ENCODE data around the gene INSC.

Gene INSC

GRCh38 chr11:15202626-15203025 lies 87.9 kb downstream of the INSC start:
- CTCF ChIA-PET = interaction anchor here (1.2 to 2.0 kb wide), 2 partner anchors 97 to 102 kb away, joined by 3 to 9 read pairs; no protein-coding TSS in a partner anchor
- Histone ChIP-seq H3K36me3 (ENCODE audit: control insufficient read depth in 2 of 2, insufficient read depth in 1 of 2, low read length in 2 of 2) (no peaks in the 10 kb centered on the region), H3K9me3 (ENCODE audit: control insufficient read depth, insufficient read depth, low read depth, low read length) (no peaks in the 10 kb centered on the region), H3K4me1 (ENCODE audit: control insufficient read depth, insufficient read depth, low read length) (no peaks in the 10 kb centered on the region), H3K27ac (ENCODE audit: extremely low read depth, low read depth, low read length) (no peak overlapping the region), H3K4me3 (ENCODE audit: low read depth, low read length) (no peak overlapping the region)
- TF ChIP-seq PRDM2 (tag by site-specific recombination; IDR thresholded peaks at IDR 0.05; ENCODE audit: borderline replicate concordance) (no peak), ZNF610 (tag by site-specific recombination; IDR thresholded peaks at IDR 0.05; ENCODE audit: borderline replicate concordance) (no peak), ZBTB48 (tag by site-specific recombination; IDR thresholded peaks at IDR 0.05) (no peak), ZNF621 (tag by site-specific recombination; IDR thresholded peaks at IDR 0.05) (no peak)
- POLR2A ChIA-PET = no interaction called here

GRCh38 chr11:15204711-15205110 lies 90.0 kb downstream of the INSC start:
- Histone ChIP-seq H3K4me3 (ENCODE audit: low read depth, low read length) (no peak overlapping the region), H3K27ac (ENCODE audit: extremely low read depth, low read depth, low read length) (no peak overlapping the region), H3K4me1 (ENCODE audit: control insufficient read depth, insufficient read depth, low read length) (no peaks in the 10 kb centered on the region), H3K9me3 (ENCODE audit: control insufficient read depth, insufficient read depth, low read depth, low read length) (no peaks in the 10 kb centered on the region), H3K36me3 (ENCODE audit: control insufficient read depth in 2 of 2, insufficient read depth in 1 of 2, low read length in 2 of 2) (no peaks in the 10 kb centered on the region)
- POLR2A ChIA-PET = no interaction called here
- TF ChIP-seq ZSCAN5A (tag by site-specific recombination; IDR thresholded peaks at IDR 0.05) (no peak), ZNF704 (tag by site-specific recombination; IDR thresholded peaks at IDR 0.05) (no peak)
- CTCF ChIA-PET = interaction anchor here (1.1 to 4.0 kb wide), 3 partner anchors 101 to 104 kb away, joined by 4 to 46 read pairs (median 9); no protein-coding TSS in a partner anchor

GRCh38 chr11:15206791-15207190 lies 92.1 kb downstream of the INSC start:
- TF ChIP-seq OVOL3 (tag by site-specific recombination; IDR thresholded peaks at IDR 0.05) (no peak), ZNF214 (tag by site-specific recombination; IDR thresholded peaks at IDR 0.05; ENCODE audit: borderline replicate concordance) (no peak), ZNF610 (tag by site-specific recombination; IDR thresholded peaks at IDR 0.05; ENCODE audit: borderline replicate concordance) (no peak), ZNF112 (tag by site-specific recombination; IDR thresholded peaks at IDR 0.05) (no peak), ZNF404 (tag by site-specific recombination; IDR thresholded peaks at IDR 0.05) (no peak), HOXC10 (CRISPR knock-in tag; IDR thresholded peaks at IDR 0.05) (no peak), ZNF221 (tag by site-specific recombination; IDR thresholded peaks at IDR 0.05; ENCODE audit: borderline replicate concordance) (no peak), IKZF3 (tag by site-specific recombination; IDR thresholded peaks at IDR 0.05) (no peak), ZFP41 (tag by site-specific recombination; IDR thresholded peaks at IDR 0.05; ENCODE audit: borderline replicate concordance) (no peak), ZNF416 (tag by site-specific recombination; IDR thresholded peaks at IDR 0.05) (no peak), ZNF549 (tag by site-specific recombination; IDR thresholded peaks at IDR 0.05) (no peak), ZNF510 (tag by site-specific recombination; IDR thresholded peaks at IDR 0.05; ENCODE audit: insufficient replicate concordance) (no peak)
- Histone ChIP-seq H3K4me1 (ENCODE audit: control insufficient read depth, insufficient read depth, low read length) (no peaks in the 10 kb centered on the region), H3K27ac (ENCODE audit: extremely low read depth, low read depth, low read length) (no peak overlapping the region), H3K36me3 (ENCODE audit: control insufficient read depth in 2 of 2, insufficient read depth in 1 of 2, low read length in 2 of 2) (no peaks in the 10 kb centered on the region), H3K9me3 (ENCODE audit: control insufficient read depth, insufficient read depth, low read depth, low read length) (no peaks in the 10 kb centered on the region), H3K4me3 (ENCODE audit: low read depth, low read length) (no peak overlapping the region)
- CTCF ChIA-PET = interaction anchor here (0.6 to 4.0 kb wide), 7 partner anchors 8 to 299 kb away, joined by 3 to 46 read pairs (median 8); no protein-coding TSS in a partner anchor
- POLR2A ChIA-PET = no interaction called here

Measured in HEK293 (cell line).